ENCODE measurements around the gene TADA3. TPM values are rescaled to one million over a fixed set of nuclear protein-coding genes. Genes with fewer than 3 reads are reported as not detected.
A peak's percentile ranks its signal among the peaks of the same experiment; 100 is the strongest.

TADA3 gene, protein sequence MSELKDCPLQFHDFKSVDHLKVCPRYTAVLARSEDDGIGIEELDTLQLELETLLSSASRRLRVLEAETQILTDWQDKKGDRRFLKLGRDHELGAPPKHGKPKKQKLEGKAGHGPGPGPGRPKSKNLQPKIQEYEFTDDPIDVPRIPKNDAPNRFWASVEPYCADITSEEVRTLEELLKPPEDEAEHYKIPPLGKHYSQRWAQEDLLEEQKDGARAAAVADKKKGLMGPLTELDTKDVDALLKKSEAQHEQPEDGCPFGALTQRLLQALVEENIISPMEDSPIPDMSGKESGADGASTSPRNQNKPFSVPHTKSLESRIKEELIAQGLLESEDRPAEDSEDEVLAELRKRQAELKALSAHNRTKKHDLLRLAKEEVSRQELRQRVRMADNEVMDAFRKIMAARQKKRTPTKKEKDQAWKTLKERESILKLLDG
- total RNA-seq, result 10 to 100 TPM; 45.0 to 61.1 (median 52.2) TPM

- DNase-seq (ENCODE audit: low spot score), result peak; percentile 81
- ATAC-seq (ENCODE audit: low FRiP score), result peak; percentile 97
- no peak for TF ChIP-seq CTCF (IDR thresholded peaks at IDR 0.05)
These were observed at the start of gene TADA3, which contains the start of gene ARPC4 for GRCh38 chr3:9792405-9793160. TADA3 (minus strand) TSS chr3:9792473; CDS start chr3:9791466, 1,007 bp downstream. ARPC4 (plus strand) TSS chr3:9793082; CDS start chr3:9793122, 40 bp downstream.

DNA sequence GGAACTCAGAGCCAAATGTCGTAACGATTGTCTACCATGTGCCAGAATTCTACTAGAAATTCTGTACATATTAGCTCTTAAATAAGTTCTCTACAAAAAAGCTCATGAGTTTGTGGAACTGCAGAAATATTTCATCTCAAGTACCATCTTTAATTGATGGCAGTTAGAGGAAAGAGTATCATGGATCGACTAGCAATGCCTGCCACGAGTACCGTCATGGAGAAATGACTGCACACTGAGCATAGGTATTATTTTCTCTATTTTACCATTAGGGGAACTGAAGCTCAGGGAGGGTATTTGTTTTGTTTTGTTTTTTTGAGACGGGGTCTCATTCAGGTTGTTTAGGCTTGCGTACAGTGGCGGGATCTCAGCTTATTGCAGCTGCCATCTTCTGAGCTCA lies 48.7 kb upstream of the TADA3 start:
- DNase-seq (ENCODE audit: low spot score) (no peak), ATAC-seq (ENCODE audit: low FRiP score) (no peak)
- no peak for TF ChIP-seq CTCF (IDR thresholded peaks at IDR 0.05)

GRCh38 chr3:9838856-9839255 lies 46.6 kb upstream of the TADA3 start:
- ATAC-seq (ENCODE audit: low FRiP score), result no peak
- no peak for TF ChIP-seq CTCF (IDR thresholded peaks at IDR 0.05)

DNA sequence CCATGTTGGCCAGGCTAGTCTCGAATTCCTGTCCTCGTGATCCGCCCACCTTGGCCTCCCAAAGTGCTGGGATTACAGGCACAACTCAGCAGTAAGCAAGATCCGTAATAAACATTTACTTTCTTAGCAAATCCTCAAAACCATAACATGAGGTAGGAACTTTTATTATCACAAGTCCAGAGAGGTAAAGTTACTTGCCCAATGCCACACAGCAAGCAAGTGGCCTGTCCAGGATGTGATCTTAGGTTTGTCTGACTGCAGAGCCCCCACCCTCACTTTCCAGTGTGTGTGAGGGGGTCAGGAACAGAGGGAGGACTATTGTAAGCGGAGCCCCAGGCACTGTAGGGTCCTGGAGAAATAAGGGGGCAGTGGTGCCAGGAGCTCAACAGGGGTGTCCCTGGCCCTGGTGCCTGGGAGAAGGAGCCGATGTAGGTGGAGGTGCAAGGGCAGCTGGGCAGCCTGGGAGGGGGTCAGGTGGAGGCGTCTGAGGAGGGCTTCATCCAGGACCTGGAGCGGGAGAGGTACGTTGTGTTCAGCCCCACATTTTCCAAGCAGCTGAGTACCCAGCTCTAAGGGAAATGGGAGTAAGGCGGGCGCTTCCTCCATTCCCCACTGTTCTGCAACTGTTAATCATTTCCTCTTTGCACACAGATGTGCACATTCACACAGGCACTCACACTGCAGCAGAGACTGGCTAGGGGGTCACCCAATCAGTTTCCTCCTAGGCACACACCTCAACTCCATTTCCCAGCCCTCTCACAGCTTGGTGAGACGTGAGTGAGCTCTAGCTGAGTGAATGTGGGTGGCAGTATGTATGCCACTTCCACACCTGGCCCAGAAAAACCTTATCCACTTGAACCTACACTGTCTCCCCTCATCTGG lies 45.7 kb upstream of the TADA3 start:
- TF ChIP-seq CTCF (IDR thresholded peaks at IDR 0.05), result no peak
- ATAC-seq (ENCODE audit: low FRiP score) (no peak), DNase-seq (ENCODE audit: low spot score) (no peak)

More at GRCh38 chr3:9838856-9839255, 46.6 kb upstream of the TADA3 start:
- DNase-seq (ENCODE audit: low spot score), result no peak

- ATAC-seq (ENCODE audit: low FRiP score) (no peak), DNase-seq (ENCODE audit: low spot score) (no peak)
These were observed 42.5 kb upstream of the TADA3 start for GRCh38 chr3:9834520-9835380.

More at GRCh38 chr3:9834520-9835380, 42.5 kb upstream of the TADA3 start:
- no peak for TF ChIP-seq CTCF (IDR thresholded peaks at IDR 0.05)

Measured in omental fat pad (tissue), 4 donors.